Memory B cell (primary cell): ENCODE data around the gene FNBP1.
A peak's percentile ranks its signal among the peaks of the same experiment; 100 is the strongest.

Experiments
- ATAC-seq: fragments of 150-1000 bp; cut with Tn5 transposase; 2 replicates; pipeline ENCODE4 v1.10.0; 2021; ENCODE audit warnings: low read depth, mild to moderate bottlenecking, moderate library complexity
- DNase-seq, 2 donors: peaks; one replicate each; pipeline ENCODE4 v3.0.0; 2022; ENCODE audit warnings: low spot score in 2 of 2
- H3K27ac Mint-ChIP-seq: one replicate; pipeline ENCODE4 v1.8.0; 2022; ENCODE audit warnings: mild to moderate bottlenecking, moderate library complexity, mixed read lengths
- H3K27me3 Mint-ChIP-seq: one replicate; pipeline ENCODE4 v1.8.0; 2022; ENCODE audit warnings: mixed read lengths
- H3K36me3 Mint-ChIP-seq: one replicate; pipeline ENCODE4 v1.8.0; 2022; ENCODE audit warnings: mild to moderate bottlenecking, mixed read lengths
- H3K4me1 Mint-ChIP-seq: one replicate; pipeline ENCODE4 v1.8.0; 2022; ENCODE audit warnings: mixed read lengths
- H3K4me3 Mint-ChIP-seq: one replicate; pipeline ENCODE4 v1.8.0; 2022; ENCODE audit warnings: mild to moderate bottlenecking, moderate library complexity, mixed read lengths
- H3K9me3 Mint-ChIP-seq: one replicate; pipeline ENCODE4 v1.8.0; 2022; ENCODE audit warnings: mixed read lengths

Gene FNBP1

DNA sequence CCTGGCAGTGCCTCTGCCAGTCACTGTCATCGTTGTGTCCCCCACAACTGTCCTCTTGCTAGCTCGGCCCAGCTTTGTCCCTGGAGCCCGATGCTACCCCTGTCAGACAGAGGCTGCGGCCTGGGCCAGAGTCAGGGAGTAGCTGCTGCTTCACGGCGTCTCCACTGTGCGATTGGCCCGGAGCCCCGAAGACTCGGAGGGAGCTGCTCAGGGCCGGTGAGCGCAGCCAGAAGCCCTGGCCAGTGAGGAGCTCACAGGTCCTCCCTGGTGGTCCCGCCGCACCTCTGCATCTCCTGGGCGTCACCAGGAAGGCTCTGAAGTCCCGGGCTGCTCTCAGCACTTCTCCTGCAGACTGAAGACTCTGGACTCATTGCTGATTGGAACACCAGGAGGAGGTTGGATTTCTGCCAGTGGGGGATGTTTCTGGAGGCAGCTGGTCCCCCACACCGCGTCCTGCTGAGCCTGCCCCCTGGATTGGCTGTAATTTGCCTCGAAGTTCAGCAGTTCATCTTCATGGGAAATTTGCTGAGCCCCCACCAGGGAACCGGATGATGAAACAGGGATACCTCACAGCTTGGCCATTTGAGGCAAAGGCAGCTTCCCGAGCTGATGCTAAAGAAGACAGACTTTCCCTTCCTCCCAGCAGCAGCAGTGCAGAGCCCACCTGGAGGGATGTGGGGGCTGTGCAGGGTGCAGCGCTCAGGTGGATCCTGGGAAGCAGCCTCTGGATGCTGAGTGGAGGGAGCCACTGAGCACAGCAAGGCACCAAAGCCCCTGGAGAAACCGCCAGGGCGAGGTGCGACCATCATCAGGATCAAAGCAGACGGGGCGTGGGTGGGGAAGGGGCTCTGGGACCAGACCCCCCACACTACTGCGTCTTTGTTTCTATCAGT is 162.1 kb downstream of the FNBP1 start:
- no peak overlapping the region for H3K27ac Mint-ChIP-seq
- DNase-seq (no peak), ATAC-seq (no peak)
- no peak overlapping the region for H3K4me3 Mint-ChIP-seq
- H3K4me1 Mint-ChIP-seq, result peaks cover 17% of the 10 kb centered on the region
- peaks cover 2% of the 10 kb centered on the region for H3K36me3 Mint-ChIP-seq
- H3K9me3 Mint-ChIP-seq, result no peaks in the 10 kb centered on the region
- no peaks in the 10 kb centered on the region for H3K27me3 Mint-ChIP-seq

DNA sequence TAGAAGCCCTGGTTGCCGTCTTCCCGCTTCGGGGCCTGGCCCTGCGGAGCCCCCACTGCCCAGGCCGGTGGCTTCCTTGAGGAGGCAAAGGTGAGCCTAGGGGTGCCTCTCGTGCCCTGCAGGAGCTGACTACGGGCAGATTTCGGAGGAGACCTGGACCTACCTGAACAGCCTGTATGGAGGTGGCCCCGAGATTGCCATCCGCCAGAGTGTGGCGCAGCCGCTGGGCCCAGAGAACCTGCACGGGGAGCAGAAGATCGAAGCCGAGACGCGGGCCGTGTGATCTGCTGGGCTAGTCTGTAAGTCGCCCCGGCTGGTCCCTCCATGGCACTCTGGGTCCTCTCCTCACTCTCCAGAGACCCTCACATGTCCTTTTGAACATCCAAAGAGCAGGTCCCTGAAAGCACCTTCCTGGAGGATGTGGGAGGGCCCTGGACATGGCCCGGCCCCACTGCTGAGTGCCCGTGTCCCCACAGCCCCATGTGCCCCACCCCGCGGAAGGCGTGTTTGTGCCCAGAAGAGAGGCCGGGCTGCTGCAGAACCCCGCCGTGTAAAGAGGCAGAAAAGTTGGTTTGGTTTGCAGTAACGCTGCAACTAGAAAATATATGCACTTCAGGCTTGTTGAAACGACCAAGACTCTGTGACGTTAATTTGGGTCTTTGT is 162.9 kb downstream of the FNBP1 start:
- no peak for ATAC-seq
- Mint-ChIP-seq H3K27ac (no peak overlapping the region), H3K4me3 (no peak overlapping the region), H3K27me3 (no peaks in the 10 kb centered on the region), H3K4me1 (peaks cover 12% of the 10 kb centered on the region), H3K9me3 (no peaks in the 10 kb centered on the region), H3K36me3 (peaks cover 2% of the 10 kb centered on the region)
- no peak for DNase-seq

DNA sequence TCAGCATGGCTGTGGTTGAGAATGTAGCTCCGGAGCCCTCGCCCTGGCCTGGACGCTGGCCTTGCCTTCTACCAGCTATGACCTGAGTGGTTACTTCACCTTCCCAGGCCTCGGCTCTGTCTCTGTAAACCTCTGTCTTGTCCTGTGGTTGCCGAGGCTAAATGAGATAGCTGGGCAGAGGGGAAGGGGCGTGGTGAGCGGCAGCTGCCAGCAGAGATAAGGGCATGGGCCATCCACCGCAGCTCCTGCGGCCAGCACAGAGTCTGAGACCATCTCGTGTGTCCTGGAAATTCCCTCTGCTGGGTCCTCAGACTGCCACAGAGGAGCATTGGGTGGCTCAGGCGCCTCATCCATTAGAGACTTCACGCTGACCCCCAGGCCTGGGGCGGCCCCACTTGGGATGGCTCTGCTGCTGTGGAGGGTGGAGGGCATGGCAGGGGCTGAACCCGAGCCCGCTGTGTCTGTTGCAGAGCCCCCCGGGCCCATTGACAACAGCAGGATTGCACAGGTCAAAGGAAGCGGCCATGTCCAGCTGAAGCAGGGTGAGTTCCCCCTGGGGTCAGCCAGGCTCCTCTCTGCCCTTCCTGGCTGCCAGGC is 163.8 kb downstream of the FNBP1 start:
- Mint-ChIP-seq H3K4me3 (no peak overlapping the region), H3K4me1 (peaks cover 6% of the 10 kb centered on the region), H3K9me3 (no peaks in the 10 kb centered on the region), H3K27me3 (no peaks in the 10 kb centered on the region), H3K27ac (no peak overlapping the region), H3K36me3 (peaks cover 6% of the 10 kb centered on the region)
- no peak for DNase-seq
- no peak for ATAC-seq

DNA sequence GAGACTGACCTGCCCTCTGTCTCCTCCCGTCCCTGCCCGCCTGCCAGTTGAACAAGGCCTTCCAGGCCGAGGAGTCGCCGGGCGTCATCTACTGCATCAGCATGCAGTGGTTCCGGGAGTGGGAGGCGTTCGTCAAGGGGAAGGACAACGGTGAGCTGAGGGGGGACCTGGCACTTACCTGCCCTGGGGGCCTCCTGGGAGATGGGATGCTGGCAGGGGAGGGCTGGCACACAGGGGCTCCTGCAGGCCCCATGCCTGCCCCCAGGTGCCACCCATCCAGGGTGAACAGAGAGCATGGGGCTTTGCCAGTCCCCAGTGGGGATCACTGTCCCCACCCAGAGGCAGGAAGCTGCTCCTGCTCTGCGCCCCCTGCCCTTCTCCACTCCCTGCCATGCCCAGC is 164.7 kb downstream of the FNBP1 start:
- Mint-ChIP-seq H3K4me3 (no peak overlapping the region), H3K27ac (no peak overlapping the region), H3K36me3 (peaks cover 10% of the 10 kb centered on the region), H3K9me3 (no peaks in the 10 kb centered on the region), H3K27me3 (no peaks in the 10 kb centered on the region), H3K4me1 (peaks cover 2% of the 10 kb centered on the region)
- ATAC-seq (no peak), DNase-seq (no peak)

DNA sequence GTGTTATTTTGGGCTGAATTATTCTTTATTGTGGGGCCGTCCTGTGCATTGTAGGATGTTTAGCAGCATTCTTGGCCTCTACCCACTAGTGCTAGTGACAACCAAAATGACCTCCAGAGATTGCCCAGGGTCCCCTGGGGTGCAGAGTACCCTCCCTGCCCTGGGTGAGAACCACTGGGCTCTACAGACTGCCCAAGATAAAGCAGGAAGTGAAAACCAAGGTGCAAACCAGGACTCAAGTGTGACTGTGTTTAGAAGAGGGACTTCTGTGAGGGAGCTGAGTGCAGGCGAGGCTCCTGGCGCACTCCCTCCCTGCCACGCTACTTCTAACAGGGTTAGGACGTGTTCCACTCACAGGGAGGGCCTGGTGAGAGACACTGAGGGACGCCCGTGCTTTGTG is 166.2 kb downstream of the FNBP1 start:
- peaks cover 4% of the 10 kb centered on the region for H3K4me1 Mint-ChIP-seq
- ATAC-seq (no peak), DNase-seq (no peak)
- peaks cover 10% of the 10 kb centered on the region for H3K36me3 Mint-ChIP-seq
- no peaks in the 10 kb centered on the region for H3K9me3 Mint-ChIP-seq
- no peak overlapping the region for H3K4me3 Mint-ChIP-seq
- H3K27ac Mint-ChIP-seq, result no peak overlapping the region
- no peaks in the 10 kb centered on the region for H3K27me3 Mint-ChIP-seq

DNA sequence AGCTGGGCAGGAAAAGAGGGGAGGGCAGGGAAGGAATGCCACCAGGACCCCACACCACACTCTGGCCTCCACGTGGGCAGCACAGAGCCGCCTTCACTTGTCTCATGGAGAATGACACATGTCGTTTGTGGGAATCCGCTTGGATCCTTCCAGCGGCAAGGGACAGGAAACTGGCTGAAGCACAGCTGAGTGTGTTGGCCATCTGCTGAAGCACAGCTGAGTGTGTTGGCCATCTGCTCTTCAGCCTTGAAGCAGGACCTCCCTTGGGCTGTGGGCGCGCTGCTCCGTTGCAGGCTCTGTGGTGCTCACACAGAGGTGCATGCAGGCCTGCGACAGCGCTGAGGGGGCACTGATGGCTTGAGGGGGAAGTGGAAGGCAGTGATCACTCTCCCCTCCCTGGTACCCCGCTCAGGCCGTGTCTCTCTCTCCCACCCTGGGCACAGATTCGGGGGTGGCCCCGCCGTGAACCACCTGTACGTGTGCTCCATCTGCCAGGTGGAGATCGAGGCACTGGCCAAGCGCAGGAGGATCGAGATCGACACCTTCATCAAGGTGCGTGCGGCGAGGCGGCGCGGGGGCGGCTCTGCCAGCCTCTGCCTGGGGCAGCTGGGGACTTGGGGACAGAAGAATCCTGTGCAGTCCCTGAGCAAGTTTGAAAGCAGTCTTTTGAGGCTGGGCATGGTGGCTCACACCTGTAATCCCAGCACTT is 167.1 kb downstream of the FNBP1 start:
- peaks cover 10% of the 10 kb centered on the region for H3K36me3 Mint-ChIP-seq

DNA sequence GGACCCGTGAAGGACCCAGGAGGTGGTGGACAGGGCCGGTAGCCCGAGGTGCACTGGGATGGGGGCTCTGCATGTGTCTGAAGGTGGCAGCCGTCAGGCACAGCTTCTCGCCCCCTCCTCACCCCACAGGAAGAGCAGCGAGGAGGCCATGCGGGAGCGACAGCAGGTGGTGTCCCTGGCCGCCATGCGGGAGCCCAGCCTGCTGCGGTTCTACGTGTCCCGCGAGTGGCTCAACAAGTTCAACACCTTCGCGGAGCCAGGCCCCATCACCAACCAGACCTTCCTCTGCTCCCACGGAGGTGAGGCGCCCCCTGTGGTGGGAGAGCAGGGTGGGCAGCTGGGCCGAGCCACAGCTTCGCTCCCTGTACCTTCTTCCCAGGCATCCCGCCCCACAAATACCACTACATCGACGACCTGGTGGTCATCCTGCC is 167.8 kb downstream of the FNBP1 start:
- no peaks in the 10 kb centered on the region for H3K9me3 Mint-ChIP-seq

More for the DNA sequence above, 167.1 kb downstream of the FNBP1 start:
- Mint-ChIP-seq H3K9me3 (no peaks in the 10 kb centered on the region), H3K27ac (no peak overlapping the region), H3K27me3 (no peaks in the 10 kb centered on the region), H3K4me3 (no peak overlapping the region), H3K4me1 (peaks cover 5% of the 10 kb centered on the region)
- DNase-seq, result no peak
- no peak for ATAC-seq

DNA sequence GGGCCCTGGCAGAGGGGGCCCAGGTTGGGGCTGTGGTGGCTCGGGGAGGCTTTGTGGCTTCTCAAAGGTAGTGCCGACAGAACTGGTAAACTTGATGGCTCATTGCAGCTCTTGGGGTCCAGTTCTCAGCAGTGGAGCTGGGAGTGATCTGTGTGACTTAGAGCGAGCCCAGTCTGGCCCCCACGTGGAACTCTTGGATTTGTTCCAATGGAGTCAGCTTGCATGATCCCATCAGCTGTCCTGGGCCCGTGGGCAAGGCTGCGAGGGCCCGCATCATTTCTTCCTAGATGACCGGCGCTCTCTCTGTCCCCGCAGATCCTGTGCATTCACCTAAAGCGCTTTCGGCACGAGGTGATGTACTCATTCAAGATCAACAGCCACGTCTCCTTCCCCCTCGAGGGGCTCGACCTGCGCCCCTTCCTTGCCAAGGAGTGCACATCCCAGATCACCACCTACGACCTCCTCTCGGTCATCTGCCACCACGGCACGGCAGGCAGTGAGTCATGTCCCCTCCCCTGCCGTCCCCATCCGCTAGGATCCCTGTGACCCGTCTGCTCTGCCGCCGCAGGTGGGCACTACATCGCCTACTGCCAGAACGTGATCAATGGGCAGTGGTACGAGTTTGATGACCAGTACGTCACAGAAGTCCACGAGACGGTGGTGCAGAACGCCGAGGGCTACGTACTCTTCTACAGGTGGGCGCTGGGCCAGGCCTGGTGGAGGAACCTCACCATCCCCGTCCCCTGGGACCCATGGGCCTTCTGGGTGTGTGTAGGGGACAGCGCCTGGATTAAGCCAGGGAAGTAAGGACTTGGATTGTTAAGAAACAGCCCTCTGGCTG is 168.5 kb downstream of the FNBP1 start:
- ATAC-seq (no peak), DNase-seq (no peak)
- no peak overlapping the region for H3K4me3 Mint-ChIP-seq
- H3K27me3 Mint-ChIP-seq, result no peaks in the 10 kb centered on the region
- H3K36me3 Mint-ChIP-seq, result peaks cover 9% of the 10 kb centered on the region
- H3K9me3 Mint-ChIP-seq, result no peaks in the 10 kb centered on the region
- H3K4me1 Mint-ChIP-seq, result peaks cover 8% of the 10 kb centered on the region
- H3K27ac Mint-ChIP-seq, result peak overlapping the region; percentile 71

More for the DNA sequence above, 167.8 kb downstream of the FNBP1 start:
- ATAC-seq (no peak), DNase-seq (no peak)
- peaks cover 9% of the 10 kb centered on the region for H3K36me3 Mint-ChIP-seq
- no peak overlapping the region for H3K27ac Mint-ChIP-seq
- H3K27me3 Mint-ChIP-seq, result no peaks in the 10 kb centered on the region
- peaks cover 5% of the 10 kb centered on the region for H3K4me1 Mint-ChIP-seq
- no peak overlapping the region for H3K4me3 Mint-ChIP-seq

DNA sequence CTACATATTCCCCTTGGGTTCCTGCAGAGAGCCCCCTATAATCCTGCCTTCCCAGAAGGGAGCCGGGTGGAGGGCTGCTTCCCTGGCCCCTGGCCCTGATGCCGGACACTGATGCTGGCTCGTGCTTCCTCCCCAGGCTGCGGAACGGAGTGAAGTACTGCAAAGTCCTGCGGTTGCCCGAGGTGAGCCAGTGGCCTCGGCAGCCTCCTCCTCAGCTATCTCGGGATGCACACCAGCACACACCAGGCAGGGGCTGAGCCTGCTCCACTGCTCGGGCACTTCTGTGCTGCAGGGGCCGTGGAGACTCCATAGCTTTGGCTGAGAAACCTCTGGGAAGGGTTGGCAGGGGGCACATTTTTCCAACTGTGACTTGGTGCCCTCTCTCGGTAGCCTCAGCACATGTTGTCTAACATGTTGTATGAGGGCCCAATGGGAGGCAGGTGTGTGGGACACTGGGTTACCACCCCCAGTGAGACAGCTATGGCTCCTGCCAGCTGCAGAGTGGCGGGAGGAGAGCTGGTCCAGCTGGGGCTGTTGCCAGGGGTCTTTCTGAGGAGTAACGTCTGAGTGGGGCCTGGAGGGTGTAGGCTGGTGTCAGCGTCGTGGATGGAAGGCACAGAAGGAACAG is 169.3 kb downstream of the FNBP1 start:
- H3K4me3 Mint-ChIP-seq, result no peak overlapping the region
- H3K9me3 Mint-ChIP-seq, result no peaks in the 10 kb centered on the region
- ATAC-seq, result no peak
- no peaks in the 10 kb centered on the region for H3K27me3 Mint-ChIP-seq
- H3K27ac Mint-ChIP-seq, result peak overlapping the region; percentile 71
- peaks cover 9% of the 10 kb centered on the region for H3K36me3 Mint-ChIP-seq
- peaks cover 9% of the 10 kb centered on the region for H3K4me1 Mint-ChIP-seq
- DNase-seq, result no peak

DNA sequence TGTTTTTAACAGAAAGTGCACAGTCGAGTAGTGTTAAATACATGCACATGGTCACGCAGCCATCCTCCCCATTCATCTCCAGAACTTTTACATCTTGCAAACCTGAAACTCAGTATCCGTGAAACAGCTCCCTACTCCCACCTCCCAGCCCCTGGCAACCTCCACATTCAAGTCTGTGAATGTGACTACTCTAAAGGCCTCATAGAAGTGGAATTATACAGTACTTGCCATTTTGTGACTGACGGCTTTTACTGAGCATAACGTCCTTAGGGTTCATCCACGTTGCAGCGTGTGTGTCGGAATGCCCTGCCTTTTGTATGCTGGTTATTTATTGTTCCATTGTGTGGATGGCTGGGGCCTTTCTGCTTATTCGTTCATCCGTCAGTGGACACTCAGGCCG is 171.9 kb downstream of the FNBP1 start:
- Mint-ChIP-seq H3K4me3 (no peak overlapping the region), H3K4me1 (peaks cover 9% of the 10 kb centered on the region), H3K27ac (peak overlapping the region; percentile 15), H3K36me3 (peaks cover 11% of the 10 kb centered on the region), H3K9me3 (no peaks in the 10 kb centered on the region), H3K27me3 (no peaks in the 10 kb centered on the region)
- DNase-seq (no peak), ATAC-seq (no peak)

DNA sequence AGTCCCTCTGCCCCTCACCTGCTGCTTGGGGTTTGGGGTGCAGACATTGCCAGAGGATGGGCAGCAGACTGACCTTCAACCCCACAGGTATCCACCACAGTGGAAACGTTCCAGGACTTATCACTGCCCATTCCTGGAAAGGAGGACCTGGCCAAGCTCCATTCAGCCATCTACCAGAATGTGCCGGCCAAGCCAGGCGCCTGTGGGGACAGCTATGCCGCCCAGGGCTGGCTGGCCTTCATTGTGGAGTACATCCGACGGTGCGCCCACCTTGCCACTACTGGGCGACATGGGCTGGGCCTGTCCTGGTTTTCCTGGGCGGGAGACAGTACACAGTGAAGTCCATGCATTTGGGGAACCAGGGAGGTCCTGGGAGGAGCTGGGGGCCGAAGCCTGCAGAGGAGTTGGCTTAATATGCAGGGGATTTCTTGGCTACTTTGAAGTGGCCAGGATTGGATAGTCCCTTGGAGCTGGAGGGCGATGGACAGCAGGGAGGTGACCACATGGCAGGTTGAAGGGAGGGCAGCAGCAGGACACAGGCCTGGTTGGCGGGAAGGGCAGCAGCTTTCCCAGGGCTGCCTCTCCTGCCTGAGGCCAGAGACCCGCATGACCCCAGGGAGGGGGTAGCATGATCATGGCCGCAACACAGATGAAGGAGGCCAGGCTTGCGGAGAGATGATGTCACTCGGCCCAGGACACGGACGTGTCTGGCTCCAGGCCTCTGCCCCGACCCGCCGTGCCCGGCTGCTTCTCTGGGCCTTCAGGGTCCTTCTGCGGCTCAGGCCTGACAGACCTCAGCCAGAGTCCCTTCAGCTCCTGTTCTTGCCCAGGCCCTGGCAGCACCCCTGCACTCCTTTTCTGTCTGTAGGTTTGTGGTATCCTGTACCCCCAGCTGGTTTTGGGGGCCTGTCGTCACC is 173.1 kb downstream of the FNBP1 start:
- H3K27me3 Mint-ChIP-seq, result no peaks in the 10 kb centered on the region
- peaks cover 10% of the 10 kb centered on the region for H3K4me1 Mint-ChIP-seq
- H3K36me3 Mint-ChIP-seq, result peaks cover 12% of the 10 kb centered on the region
- no peak overlapping the region for H3K4me3 Mint-ChIP-seq
- H3K27ac Mint-ChIP-seq, result no peak overlapping the region
- no peak for ATAC-seq
- no peaks in the 10 kb centered on the region for H3K9me3 Mint-ChIP-seq
- no peak for DNase-seq

DNA sequence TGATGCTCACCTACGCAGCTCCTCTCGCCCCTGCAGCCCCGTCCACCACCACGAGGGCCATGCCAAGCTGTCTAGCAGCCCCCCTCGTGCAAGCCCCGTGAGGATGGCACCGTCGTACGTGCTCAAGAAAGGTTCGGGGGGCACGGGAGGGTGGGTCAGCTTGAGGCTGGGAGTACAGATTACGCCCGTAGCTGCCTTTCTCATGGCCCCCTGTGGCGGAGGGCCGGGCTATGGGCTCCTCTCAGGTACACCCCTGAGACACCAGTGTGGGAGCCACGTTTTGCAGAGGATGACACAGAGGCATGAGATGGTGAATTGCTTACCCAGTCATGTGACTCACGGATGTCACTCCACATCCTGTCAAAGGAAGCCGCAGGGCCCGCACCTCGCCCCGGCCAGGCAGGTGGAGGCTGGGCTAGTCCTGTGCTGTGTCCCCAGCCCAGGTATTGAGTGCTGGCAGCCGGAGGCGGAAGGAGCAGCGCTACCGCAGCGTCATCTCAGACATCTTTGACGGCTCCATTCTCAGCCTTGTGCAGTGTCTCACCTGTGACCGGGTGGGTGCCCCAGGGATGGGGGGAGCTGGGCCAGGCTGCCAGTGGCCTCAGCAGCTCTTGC is 174.0 kb downstream of the FNBP1 start:
- Mint-ChIP-seq H3K36me3 (peaks cover 10% of the 10 kb centered on the region), H3K4me1 (peaks cover 10% of the 10 kb centered on the region), H3K27me3 (no peaks in the 10 kb centered on the region), H3K27ac (no peak overlapping the region), H3K9me3 (no peaks in the 10 kb centered on the region), H3K4me3 (no peak overlapping the region)
- DNase-seq (peak in 1 of 2 donors; percentile 20), ATAC-seq (peak; percentile 91)
